Measurements from ENCODE around the gene CBL. TPM values are rescaled to one million over a fixed set of nuclear protein-coding genes. Genes with fewer than 3 reads are reported as not detected.
A peak's percentile ranks its signal among the peaks of the same experiment; 100 is the strongest.
"Not testable (repeated sequence)": the region's sequence is repeated elsewhere in the genome, so short reads cannot be mapped to it uniquely, and the experiment has no call there.

Gene CBL
- total RNA-seq = 10 to 100 TPM; 45.4 to 52.7 TPM

GRCh38 chr11:119205574-119206510, at the start of gene CBL:
CBL (plus strand) TSS chr11:119206339; CDS start chr11:119206418, 79 bp downstream.
- peak within 1 kb of the TSS; percentile 93 for H3K27ac Mint-ChIP-seq
- H3K9me3 Mint-ChIP-seq = no peaks in the 10 kb centered on the region
- DNase-seq (peak; percentile 92 to 98), ATAC-seq (replicated peaks in 1 of 2) (peak; percentile 89 to 91)
- H3K4me1 Mint-ChIP-seq (ENCODE audit: low read depth) = peaks cover 39% of the 10 kb centered on the region
- H3K4me3 Mint-ChIP-seq = peak within 1 kb of the TSS; percentile 98 to 99
- peaks cover 5% of the 10 kb centered on the region in 2 donors for H3K36me3 Mint-ChIP-seq (ENCODE audit: insufficient read depth in 2 of 2)
- no peaks in the 10 kb centered on the region for H3K27me3 Mint-ChIP-seq (ENCODE audit: low read depth)

GRCh38 chr11:119156496-119156895, 49.6 kb upstream of the CBL start:
- peaks cover 16% of the 10 kb centered on the region for H3K27me3 Mint-ChIP-seq (ENCODE audit: low read depth)
- no peak overlapping the region for H3K4me3 Mint-ChIP-seq
- H3K36me3 Mint-ChIP-seq (ENCODE audit: insufficient read depth in 2 of 2) = no peaks in the 10 kb centered on the region
- H3K27ac Mint-ChIP-seq = no peak overlapping the region
- H3K9me3 Mint-ChIP-seq = no peaks in the 10 kb centered on the region
- ATAC-seq (replicated peaks in 1 of 2) (no peak), DNase-seq (no peak)
- H3K4me1 Mint-ChIP-seq (ENCODE audit: low read depth) = peaks cover 4% of the 10 kb centered on the region

- H3K4me3 Mint-ChIP-seq = no peak overlapping the region
These were observed 49.1 kb upstream of the CBL start for GRCh38 chr11:119157063-119157462.

GRCh38 chr11:119158467-119158866, 47.7 kb upstream of the CBL start:
- Mint-ChIP-seq H3K4me3 (no peak overlapping the region), H3K27ac (no peak overlapping the region), H3K36me3 (ENCODE audit: insufficient read depth in 2 of 2) (no peaks in the 10 kb centered on the region), H3K27me3 (ENCODE audit: low read depth) (peaks cover 7% of the 10 kb centered on the region), H3K4me1 (ENCODE audit: low read depth) (peaks cover 4% of the 10 kb centered on the region), H3K9me3 (no peaks in the 10 kb centered on the region)
- no peak for DNase-seq
- ATAC-seq (replicated peaks in 1 of 2) = no peak

More at GRCh38 chr11:119157063-119157462, 49.1 kb upstream of the CBL start:
- Mint-ChIP-seq H3K36me3 (ENCODE audit: insufficient read depth in 2 of 2) (no peaks in the 10 kb centered on the region), H3K4me1 (ENCODE audit: low read depth) (peaks cover 4% of the 10 kb centered on the region), H3K9me3 (no peaks in the 10 kb centered on the region), H3K27me3 (ENCODE audit: low read depth) (peaks cover 13% of the 10 kb centered on the region), H3K27ac (no peak overlapping the region)
- DNase-seq = no peak
- ATAC-seq (replicated peaks in 1 of 2) = no peak

- Mint-ChIP-seq H3K27me3 (ENCODE audit: low read depth) (peaks cover 7% of the 10 kb centered on the region), H3K4me3 (no peak overlapping the region), H3K27ac (no peak overlapping the region), H3K36me3 (ENCODE audit: insufficient read depth in 2 of 2) (no peaks in the 10 kb centered on the region), H3K9me3 (no peaks in the 10 kb centered on the region), H3K4me1 (ENCODE audit: low read depth) (peaks cover 4% of the 10 kb centered on the region)
- no peak for DNase-seq
- no peak for ATAC-seq (replicated peaks in 1 of 2)
These were observed 46.0 kb upstream of the CBL start for GRCh38 chr11:119160151-119160550.

- ATAC-seq (replicated peaks in 1 of 2) (no peak), DNase-seq (no peak)
- H3K27me3 Mint-ChIP-seq (ENCODE audit: low read depth) = no peaks in the 10 kb centered on the region
- no peak overlapping the region for H3K27ac Mint-ChIP-seq
- no peak overlapping the region for H3K4me3 Mint-ChIP-seq
- H3K4me1 Mint-ChIP-seq (ENCODE audit: low read depth) = no peaks in the 10 kb centered on the region
- H3K9me3 Mint-ChIP-seq = no peaks in the 10 kb centered on the region
- no peaks in the 10 kb centered on the region for H3K36me3 Mint-ChIP-seq (ENCODE audit: insufficient read depth in 2 of 2)
These were observed 44.3 kb upstream of the CBL start for GRCh38 chr11:119161871-119162270.

GRCh38 chr11:119166368-119167076, 39.6 kb upstream of the CBL start:
- Mint-ChIP-seq H3K9me3 (no peaks in the 10 kb centered on the region), H3K4me3 (no peak overlapping the region)
- no peak for DNase-seq

GRCh38 chr11:119167077-119167458, 39.1 kb upstream of the CBL start:
- H3K27me3 Mint-ChIP-seq (ENCODE audit: low read depth); H3K27ac Mint-ChIP-seq; ATAC-seq (replicated peaks in 1 of 2): not testable (repeated sequence)

More at GRCh38 chr11:119166368-119167076, 39.6 kb upstream of the CBL start:
- no peak for ATAC-seq (replicated peaks in 1 of 2)
- peaks cover 18% of the 10 kb centered on the region for H3K4me1 Mint-ChIP-seq (ENCODE audit: low read depth)
- H3K27me3 Mint-ChIP-seq (ENCODE audit: low read depth) = no peaks in the 10 kb centered on the region
- no peak overlapping the region for H3K27ac Mint-ChIP-seq
- H3K36me3 Mint-ChIP-seq (ENCODE audit: insufficient read depth in 2 of 2) = no peaks in the 10 kb centered on the region

GRCh38 chr11:119167933-119168332, 38.2 kb upstream of the CBL start:
- Mint-ChIP-seq H3K27me3 (ENCODE audit: low read depth) (no peaks in the 10 kb centered on the region), H3K36me3 (ENCODE audit: insufficient read depth in 2 of 2) (no peaks in the 10 kb centered on the region), H3K27ac (no peak overlapping the region), H3K4me1 (ENCODE audit: low read depth) (peaks cover 18% of the 10 kb centered on the region), H3K4me3 (peak overlapping the region; percentile 70 to 95), H3K9me3 (no peaks in the 10 kb centered on the region)
- ATAC-seq (replicated peaks in 1 of 2) (no peak), DNase-seq (no peak)

More at GRCh38 chr11:119167077-119167458, 39.1 kb upstream of the CBL start:
- not testable (repeated sequence) for H3K36me3 Mint-ChIP-seq (ENCODE audit: insufficient read depth in 2 of 2); H3K9me3 Mint-ChIP-seq; DNase-seq; H3K4me3 Mint-ChIP-seq
- H3K4me1 Mint-ChIP-seq (ENCODE audit: low read depth) = peaks cover 18% of the 10 kb centered on the region

GRCh38 chr11:119168471-119169281, 37.5 kb upstream of the CBL start, which contains the start of gene NLRX1:
NLRX1 (plus strand) TSS chr11:119168725; CDS start chr11:119171404, 2,679 bp downstream.
- Mint-ChIP-seq H3K4me3 (peak within 1 kb of the TSS; percentile 95 to 96), H3K4me1 (ENCODE audit: low read depth) (peaks cover 18% of the 10 kb centered on the region), H3K36me3 (ENCODE audit: insufficient read depth in 2 of 2) (no peaks in the 10 kb centered on the region), H3K9me3 (no peaks in the 10 kb centered on the region), H3K27ac (peak within 1 kb of the TSS; percentile 80), H3K27me3 (ENCODE audit: low read depth) (no peaks in the 10 kb centered on the region)
- DNase-seq (peak; percentile 87 to 89), ATAC-seq (replicated peaks in 1 of 2) (peak; percentile 93 to 95)

GRCh38 chr11:119169282-119169719, 36.8 kb upstream of the CBL start:
- Mint-ChIP-seq H3K9me3 (no peaks in the 10 kb centered on the region), H3K27ac (peak overlapping the region; percentile 80), H3K27me3 (ENCODE audit: low read depth) (no peaks in the 10 kb centered on the region), H3K36me3 (ENCODE audit: insufficient read depth in 2 of 2) (peaks cover 0 to 2% of the 10 kb centered on the region in 2 donors), H3K4me3 (peak overlapping the region; percentile 95 to 96), H3K4me1 (ENCODE audit: low read depth) (peaks cover 18% of the 10 kb centered on the region)
- peak; percentile 51 to 61 for ATAC-seq (replicated peaks in 1 of 2)
- peak; percentile 46 to 58 for DNase-seq

GRCh38 chr11:119172513-119172912, 33.6 kb upstream of the CBL start:
- DNase-seq = no peak
- Mint-ChIP-seq H3K27ac (no peak overlapping the region), H3K4me1 (ENCODE audit: low read depth) (peaks cover 27% of the 10 kb centered on the region), H3K36me3 (ENCODE audit: insufficient read depth in 2 of 2) (peaks cover 0 to 2% of the 10 kb centered on the region in 2 donors), H3K9me3 (no peaks in the 10 kb centered on the region), H3K27me3 (ENCODE audit: low read depth) (no peaks in the 10 kb centered on the region), H3K4me3 (no peak overlapping the region)
- ATAC-seq (replicated peaks in 1 of 2) = no peak
